Fibroblast of villous mesenchyme (primary cell): Measurements from ENCODE around the gene PHETA1. TPM values are rescaled to one million over a fixed set of nuclear protein-coding genes. Genes with fewer than 3 reads are reported as not detected.
A peak's percentile ranks its signal among the peaks of the same experiment; 100 is the strongest.

Source experiments
- DNase-seq: peaks from one replicate; pipeline ENCODE4 v3.0.0-alpha.2; 2010; ENCODE audit warnings: low read depth
- H3K4me3 ChIP-seq: 2 replicates; pipeline ENCODE4 v1.5.1; 2011; ENCODE audit warnings: low read depth, mild to moderate bottlenecking, low read length
- total RNA-seq: library from RNA; depleted of rRNA; stranded (reverse); fragments of >200 nt; gene quantifications from 2 replicates; pipeline ENCODE4 v1.2.3, GENCODE V29; 2012
- TF ChIP-seq, protein P1 (sequence below): IDR thresholded peaks from 2 replicates; pipeline ENCODE4 v1.5.1; 2012; ENCODE audit warnings: low read depth, mild to moderate bottlenecking, low read length; ENCODE audit not compliant: insufficient read depth

Gene PHETA1
- total RNA-seq, 1 donor: 15.5 TPM

DNA sequence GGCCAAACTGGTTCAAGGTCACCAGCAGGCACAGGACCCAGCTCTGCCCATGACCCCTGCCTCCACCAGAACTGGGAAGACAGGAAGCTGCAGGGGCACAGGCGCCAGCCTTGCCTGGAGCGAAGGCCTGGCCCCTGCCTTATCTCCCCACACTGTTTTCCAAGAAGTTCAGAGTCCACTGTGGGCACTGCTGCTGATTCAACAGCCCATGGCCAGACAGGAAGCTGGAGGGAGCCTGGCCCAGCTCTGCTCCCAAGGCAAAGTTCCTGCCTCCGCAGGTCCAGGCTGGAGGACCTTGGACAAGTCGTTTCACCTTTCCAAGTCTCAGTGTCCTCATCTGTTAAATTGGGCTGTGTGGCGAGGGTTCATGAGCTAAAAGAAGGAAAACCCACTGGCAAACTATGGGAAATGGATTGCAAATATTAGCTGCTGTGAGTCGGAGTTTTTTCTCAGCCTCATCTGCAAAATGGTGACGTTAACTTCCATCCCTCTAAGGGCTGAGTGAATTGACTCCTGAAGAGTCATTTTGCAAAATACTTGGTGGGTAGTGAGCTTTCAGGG lies 1.2 kb downstream of the PHETA1 start:
- peak overlapping the region; percentile 87 for H3K4me3 ChIP-seq
- peak; percentile 11 for DNase-seq
- TF ChIP-seq, protein P1, sequence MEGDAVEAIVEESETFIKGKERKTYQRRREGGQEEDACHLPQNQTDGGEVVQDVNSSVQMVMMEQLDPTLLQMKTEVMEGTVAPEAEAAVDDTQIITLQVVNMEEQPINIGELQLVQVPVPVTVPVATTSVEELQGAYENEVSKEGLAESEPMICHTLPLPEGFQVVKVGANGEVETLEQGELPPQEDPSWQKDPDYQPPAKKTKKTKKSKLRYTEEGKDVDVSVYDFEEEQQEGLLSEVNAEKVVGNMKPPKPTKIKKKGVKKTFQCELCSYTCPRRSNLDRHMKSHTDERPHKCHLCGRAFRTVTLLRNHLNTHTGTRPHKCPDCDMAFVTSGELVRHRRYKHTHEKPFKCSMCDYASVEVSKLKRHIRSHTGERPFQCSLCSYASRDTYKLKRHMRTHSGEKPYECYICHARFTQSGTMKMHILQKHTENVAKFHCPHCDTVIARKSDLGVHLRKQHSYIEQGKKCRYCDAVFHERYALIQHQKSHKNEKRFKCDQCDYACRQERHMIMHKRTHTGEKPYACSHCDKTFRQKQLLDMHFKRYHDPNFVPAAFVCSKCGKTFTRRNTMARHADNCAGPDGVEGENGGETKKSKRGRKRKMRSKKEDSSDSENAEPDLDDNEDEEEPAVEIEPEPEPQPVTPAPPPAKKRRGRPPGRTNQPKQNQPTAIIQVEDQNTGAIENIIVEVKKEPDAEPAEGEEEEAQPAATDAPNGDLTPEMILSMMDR: no peak

DNA sequence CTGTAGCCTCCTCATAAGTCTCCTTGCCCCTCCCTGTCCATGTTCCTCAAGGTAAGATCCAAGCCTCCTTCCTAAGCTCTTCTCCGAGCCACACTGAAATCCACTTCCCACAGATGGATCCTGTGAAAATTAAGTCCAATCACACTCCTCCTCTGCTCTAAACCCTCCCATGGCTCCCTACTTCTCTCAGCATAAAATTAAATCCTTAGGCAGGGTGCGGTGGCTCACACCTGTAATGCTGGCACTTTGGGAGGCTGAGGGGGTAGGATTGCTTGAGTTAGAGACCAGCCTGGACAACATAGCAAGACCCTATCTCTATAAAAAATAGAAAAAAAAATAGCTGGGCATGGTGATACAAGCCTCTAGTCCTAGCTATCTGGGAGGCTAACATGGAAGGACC lies 2.3 kb downstream of the PHETA1 start:
- TF ChIP-seq, protein P1: no peak
- no peak for DNase-seq
- no peak overlapping the region for H3K4me3 ChIP-seq

DNA sequence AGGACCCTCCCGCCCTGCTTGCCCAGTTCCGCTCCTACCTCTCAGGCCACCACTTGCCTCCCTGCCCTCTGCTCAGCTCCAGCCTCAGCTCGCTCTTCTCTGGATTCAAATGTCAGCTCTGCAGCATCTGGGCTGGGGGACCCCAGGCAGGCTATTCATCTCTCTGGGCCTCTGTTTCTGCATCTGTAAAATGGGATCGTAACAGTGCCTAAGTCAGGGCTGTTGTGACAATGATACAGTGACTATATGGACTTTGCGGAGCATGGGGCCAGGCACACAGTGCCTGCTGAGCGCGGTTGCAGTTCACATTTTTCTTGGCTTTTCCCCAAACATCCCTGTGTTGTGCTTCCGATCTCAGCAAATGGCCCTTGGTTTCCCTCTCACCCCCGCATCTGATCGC lies 2.8 kb downstream of the PHETA1 start:
- DNase-seq: no peak
- no peak overlapping the region for H3K4me3 ChIP-seq
- TF ChIP-seq, protein P1: no peak

DNA sequence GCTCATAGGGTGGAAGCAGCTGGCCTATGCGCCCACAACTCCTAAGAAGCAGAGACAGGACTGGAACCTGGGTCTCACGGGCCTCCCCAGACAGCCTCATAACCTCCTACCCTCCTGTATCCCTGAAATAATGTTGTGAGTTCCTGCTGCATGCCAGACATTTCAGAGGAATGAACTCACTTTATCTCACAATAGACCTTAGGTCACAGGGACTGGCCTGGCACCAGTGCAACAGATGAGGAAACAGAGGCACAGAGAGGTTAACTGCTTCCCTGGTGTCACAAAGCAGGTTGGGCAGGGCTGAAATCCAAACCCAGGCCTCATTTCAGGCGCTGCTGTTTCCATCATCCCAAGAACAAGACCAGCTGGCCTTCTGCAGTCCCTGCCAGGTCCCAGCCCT lies 5.3 kb downstream of the PHETA1 start:
- TF ChIP-seq, protein P1: no peak
- DNase-seq: peak; percentile 38
- no peak overlapping the region for H3K4me3 ChIP-seq

DNA sequence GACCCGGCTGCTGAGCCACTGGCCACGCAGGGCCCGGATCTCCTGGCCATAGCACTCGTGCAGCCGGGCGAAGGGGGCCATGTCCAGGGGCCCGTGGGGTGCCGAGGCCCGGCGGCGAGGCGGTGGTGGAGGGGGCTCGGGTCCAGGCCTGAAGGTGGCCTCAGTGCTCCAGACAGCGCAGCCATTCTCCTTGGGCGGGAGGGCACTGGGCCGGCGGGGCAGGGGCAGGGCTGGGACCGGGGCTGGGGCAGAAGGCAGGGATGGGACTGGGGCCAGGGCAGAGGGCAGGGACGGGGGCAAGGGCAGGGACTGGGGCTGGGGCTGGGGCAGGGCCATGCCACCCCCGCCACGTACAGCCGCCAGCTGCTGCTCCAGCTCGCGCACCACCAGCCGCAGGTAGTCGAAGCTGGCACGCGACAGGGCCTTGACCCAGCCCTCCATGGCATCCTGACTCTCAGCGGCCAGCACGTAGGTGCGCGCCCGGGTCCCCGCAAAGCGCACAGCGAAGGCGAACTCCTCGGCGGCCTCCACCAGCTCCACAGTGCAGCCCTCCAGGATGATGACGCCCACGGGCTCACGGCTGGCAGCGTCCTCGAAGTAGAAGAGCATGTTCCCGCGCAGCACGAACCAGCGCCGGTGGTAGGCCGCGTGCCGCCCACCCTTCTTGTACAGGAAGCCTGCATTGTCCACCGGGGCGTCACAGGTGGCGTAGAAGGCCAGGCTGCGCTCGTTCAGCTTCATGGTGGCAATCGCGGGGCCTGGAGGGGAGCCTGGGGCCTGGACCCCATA lies 6.0 kb downstream of the PHETA1 start:
- TF ChIP-seq, protein P1: no peak
- no peak for DNase-seq
- H3K4me3 ChIP-seq: no peak overlapping the region

DNA sequence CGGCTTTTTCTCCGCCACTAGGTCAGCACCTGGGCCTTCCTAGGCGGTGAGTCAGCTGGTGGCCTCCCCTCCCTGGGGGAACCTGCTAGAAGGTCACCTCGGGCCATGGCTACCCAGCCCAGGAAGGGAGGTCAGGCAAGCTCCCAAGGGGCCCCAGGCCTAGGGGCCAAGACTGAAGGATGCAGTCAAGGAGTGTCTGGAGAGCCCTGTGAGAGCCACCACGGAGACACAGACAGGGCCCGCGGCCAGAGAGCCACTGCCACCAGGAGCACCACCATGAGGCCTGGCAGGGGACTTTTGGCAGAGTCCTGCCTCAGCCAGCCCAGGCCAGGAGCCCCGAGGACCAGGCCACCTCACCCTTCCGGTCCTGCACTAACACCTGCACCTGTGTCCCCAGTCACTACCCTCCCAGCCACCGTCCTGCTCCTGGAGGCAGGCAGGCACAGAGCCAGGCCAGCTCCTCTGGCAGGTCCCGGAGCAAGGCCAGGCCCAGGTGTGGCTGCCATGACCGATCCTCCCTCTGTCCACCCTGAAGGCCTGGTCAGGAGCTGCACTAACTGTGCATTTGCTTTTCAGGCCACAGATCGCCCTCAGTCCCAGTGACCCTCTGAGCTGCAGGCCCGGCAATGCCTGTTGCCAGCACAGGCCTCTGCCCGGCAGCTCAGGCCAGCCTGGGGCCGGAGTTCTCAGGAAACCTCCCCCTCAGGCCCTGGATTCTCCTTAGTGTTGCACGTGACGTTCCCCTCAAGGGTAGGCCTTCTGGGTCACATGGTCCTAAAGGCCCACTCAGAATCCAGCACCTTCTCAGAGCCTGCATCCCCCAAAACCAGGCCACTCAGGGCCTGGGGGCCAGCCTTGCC lies 6.9 kb downstream of the PHETA1 start:
- H3K4me3 ChIP-seq: no peak overlapping the region
- DNase-seq: peak; percentile 4
- TF ChIP-seq, protein P1: no peak
